Mammary epithelial cell (primary cell): Measurements from ENCODE around the gene ZBTB7A.
"Not testable (repeated sequence)": the region's sequence is repeated elsewhere in the genome, so short reads cannot be mapped to it uniquely, and the experiment has no call there.

Experiments
- CTCF ChIP-seq, 2 donors: IDR thresholded peaks in 1 of 2; conservative IDR thresholded peaks in 1 of 2; 2 replicates each; pipeline ENCODE4 v1.5.1; 2011 to 2012; ENCODE audit warnings: inconsistent platforms in 2 of 2, low read length in 2 of 2, mild to moderate bottlenecking in 2 of 2, control low read depth in 1 of 2, low read depth in 1 of 2; ENCODE audit not compliant: insufficient read depth in 1 of 2; ENCODE audit errors: extremely low read depth in 1 of 2
- EZH2 ChIP-seq: IDR thresholded peaks from 2 replicates; pipeline ENCODE4 v1.6.1; 2012; ENCODE audit warnings: low read length, inconsistent platforms, borderline replicate concordance

DNA sequence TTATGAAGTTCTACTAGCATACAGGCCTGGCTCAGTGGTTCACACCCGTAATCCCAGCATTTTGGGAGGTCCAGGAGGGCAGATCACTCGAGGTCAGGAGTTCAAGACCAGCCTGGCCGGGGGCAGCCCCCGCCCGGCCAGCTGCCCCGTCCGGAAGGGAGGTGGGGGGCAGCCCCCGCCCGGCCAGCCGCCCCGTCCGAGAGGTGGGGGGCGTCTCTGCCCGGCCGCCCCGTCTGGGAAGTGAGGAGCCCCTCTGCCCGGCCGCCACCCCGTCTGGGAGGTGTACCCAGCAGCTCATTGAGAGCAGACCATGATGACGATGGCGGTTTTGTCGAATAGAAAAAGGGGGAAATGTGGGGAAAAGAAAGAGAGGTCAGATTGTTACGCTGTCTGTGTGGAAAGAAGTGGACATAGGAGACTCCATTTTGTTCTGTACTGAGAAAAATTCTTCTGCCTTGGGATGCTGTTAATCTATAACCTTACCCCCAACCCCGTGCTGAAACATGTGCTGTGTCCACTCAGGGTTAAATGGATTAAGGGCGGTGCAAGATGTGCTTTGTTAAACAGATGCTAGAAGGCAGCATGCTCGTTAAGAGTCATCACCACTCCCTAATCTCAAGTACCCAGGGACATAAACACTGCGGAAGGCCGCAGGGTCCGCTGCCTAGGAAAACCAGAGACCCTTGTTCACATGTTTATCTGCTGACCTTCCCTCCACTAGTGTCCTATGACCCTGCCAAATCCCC lies 67.9 kb downstream of the ZBTB7A start:
- TF ChIP-seq CTCF (conservative IDR thresholded peaks at IDR 0.05 in 1 of 2, IDR thresholded peaks at IDR 0.05 in 1 of 2; ENCODE audit: extremely low read depth in 1 of 2, insufficient read depth in 1 of 2, low read depth in 1 of 2, low read length in 2 of 2); EZH2: not testable (repeated sequence)
